Liver (tissue), 9 donors: ENCODE measurements around the gene HIBADH. TPM values are rescaled to one million over a fixed set of nuclear protein-coding genes. Genes with fewer than 3 reads are reported as not detected.

Experiments used
- DNase-seq: peaks from one replicate; pipeline ENCODE4 v3.0.0-alpha.2; 2017; ENCODE audit warnings: low spot score
- H3K27ac ChIP-seq, 2 donors: one replicate each; pipeline ENCODE4 v1.7.0; 2013; ENCODE audit warnings: inconsistent platforms in 2 of 2, low read length in 2 of 2, control low read depth in 1 of 2, low read depth in 1 of 2, mild to moderate bottlenecking in 1 of 2
- H3K27me3 ChIP-seq, 4 donors: one replicate each; pipeline versions ENCODE4 v1.6.1 to v1.7.0; 2013; ENCODE audit warnings: low read length in 3 of 4, inconsistent platforms in 1 of 4, mild to moderate bottlenecking in 1 of 4, moderate library complexity in 1 of 4; ENCODE audit not compliant: control insufficient read depth in 4 of 4, insufficient read depth in 4 of 4
- H3K36me3 ChIP-seq, 4 donors: one replicate each; pipeline versions ENCODE4 v1.6.1 to v1.7.0; 2013; ENCODE audit warnings: low read length in 3 of 4, mild to moderate bottlenecking in 3 of 4, low read depth in 1 of 4, moderate library complexity in 1 of 4; ENCODE audit not compliant: control insufficient read depth in 4 of 4, insufficient read depth in 3 of 4
- H3K4me1 ChIP-seq, 4 donors: one replicate each; pipeline versions ENCODE4 v1.6.1 to v1.7.0; 2013; ENCODE audit warnings: low read length in 3 of 4, mild to moderate bottlenecking in 3 of 4, moderate library complexity in 1 of 4; ENCODE audit not compliant: control insufficient read depth in 4 of 4, insufficient read depth in 4 of 4
- H3K4me3 ChIP-seq, 3 donors: one replicate each; pipeline versions ENCODE4 v1.6.1 to v1.7.0; 2013; ENCODE audit warnings: low read length in 3 of 3, control low read depth in 1 of 3, low read depth in 1 of 3, mild to moderate bottlenecking in 1 of 3
- H3K9ac ChIP-seq, 2 donors: one replicate each; pipeline ENCODE4 v1.7.0; 2013; ENCODE audit warnings: low read length in 2 of 2, mild to moderate bottlenecking in 2 of 2, moderate library complexity in 2 of 2, control low read depth in 1 of 2, low read depth in 1 of 2
- H3K9me3 ChIP-seq, 4 donors: one replicate each; pipeline versions ENCODE4 v1.6.1 to v1.7.0; 2013; ENCODE audit warnings: low read length in 3 of 4; ENCODE audit not compliant: control insufficient read depth in 4 of 4
- CTCF ChIP-seq: fragments of 150-350 bp; IDR thresholded peaks from 2 replicates; pipeline ENCODE4 v1.5.1; 2017; ENCODE audit warnings: improper control_type of control experiment, low read depth, low read length; ENCODE audit not compliant: missing input control
- EGR1 ChIP-seq, 2 donors: IDR thresholded peaks; 2 replicates each; pipeline ENCODE4 v1.6.1; 2016 to 2018; ENCODE audit warnings: antibody characterized with exemption in 2 of 2, low read depth in 2 of 2
- FOXA1 ChIP-seq: IDR thresholded peaks from 2 replicates; pipeline ENCODE4 v1.6.1; 2016; ENCODE audit warnings: antibody characterized with exemption
- FOXA2 ChIP-seq: IDR thresholded peaks from 2 replicates; pipeline ENCODE4 v1.6.1; 2016; ENCODE audit warnings: antibody characterized with exemption
- HNF4A ChIP-seq, 2 donors: conservative IDR thresholded peaks; 2 replicates each; pipeline ENCODE4 v1.6.1; 2016; ENCODE audit warnings: antibody characterized with exemption in 2 of 2, mild to moderate bottlenecking in 2 of 2
- HNF4G ChIP-seq: IDR thresholded peaks from 2 replicates; pipeline ENCODE4 v1.6.1; 2016; ENCODE audit warnings: antibody characterized with exemption
- JUND ChIP-seq, 2 donors: IDR thresholded peaks; 2 replicates each; pipeline ENCODE4 v1.6.1; 2016; ENCODE audit warnings: antibody characterized with exemption in 2 of 2
- MAX ChIP-seq: IDR thresholded peaks from 2 replicates; pipeline ENCODE4 v1.6.1; 2016; ENCODE audit warnings: antibody characterized with exemption
- NR2F2 ChIP-seq: IDR thresholded peaks from 2 replicates; pipeline ENCODE4 v1.6.1; 2016; ENCODE audit warnings: antibody characterized with exemption
- RAD21 ChIP-seq, 2 donors: IDR thresholded peaks; 2 replicates each; pipeline ENCODE4 v1.6.1; 2016; ENCODE audit warnings: antibody characterized with exemption in 2 of 2, mild to moderate bottlenecking in 2 of 2
- REST ChIP-seq: IDR thresholded peaks from 2 replicates; pipeline ENCODE4 v1.6.1; 2016; ENCODE audit warnings: antibody characterized with exemption, mild to moderate bottlenecking
- RXRA ChIP-seq, 2 donors: IDR thresholded peaks; 2 replicates each; pipeline ENCODE4 v1.6.1; 2017 to 2018; ENCODE audit warnings: antibody characterized with exemption in 2 of 2, mild to moderate bottlenecking in 1 of 2
- SP1 ChIP-seq: IDR thresholded peaks from 2 replicates; pipeline ENCODE4 v1.6.1; 2018; ENCODE audit warnings: antibody characterized with exemption, mild to moderate bottlenecking
- TAF1 ChIP-seq: conservative IDR thresholded peaks from 2 replicates; pipeline ENCODE4 v1.6.1; 2016; ENCODE audit warnings: antibody characterized with exemption, mild to moderate bottlenecking
- YY1 ChIP-seq: IDR thresholded peaks from 2 replicates; pipeline ENCODE4 v1.6.1; 2016; ENCODE audit warnings: antibody characterized with exemption, mild to moderate bottlenecking
- ZBTB33 ChIP-seq: IDR thresholded peaks from 2 replicates; pipeline ENCODE4 v1.6.1; 2016; ENCODE audit warnings: antibody characterized with exemption
- WGBS: extraction: QIAGEN DNeasy Blood & Tissue Kit; methylation state at CpG from one replicate; pipeline ENCODE4 v1.1.7; 2013; 5-methylcytosine and 5-hydroxymethylcytosine counted together
- polyA plus RNA-seq, 2 donors: library from polyadenylated mRNA; stranded (reverse) in 1 of 2; unstranded in 1 of 2; fragments of 200-250 nt in 1 of 2; fragments of >200 nt in 1 of 2; fragmentation: Nextera tagmentation in 1 of 2; extraction: Ambion mirVana in 1 of 2; gene quantifications; one replicate each; pipeline versions ENCODE4 v1.2.1 to v1.2.3, GENCODE V29; 2013 to 2015
- total RNA-seq, 2 donors: library from RNA; depleted of rRNA; stranded (reverse); fragments of >200 nt; gene quantifications; one replicate each; pipeline ENCODE4 v1.2.3, GENCODE V29; 2014
- donor health status: healthy.
- donor health status: healthy.
- donor health status: healthy.
- donor health status: healthy.
- donor health status: healthy.

HIBADH gene
- total and polyA plus RNA-seq, 4 donors, result 27.7 to 78.9 (median 58.2) TPM

- DNase-seq, result no peak
- TF ChIP-seq TAF1, result no peak
- no peak for TF ChIP-seq FOXA1
- TF ChIP-seq HNF4G, result no peak
- TF ChIP-seq FOXA2, result no peak
- TF ChIP-seq CTCF, result no peak
- TF ChIP-seq JUND (IDR thresholded peaks at IDR 0.05), result no peak
- TF ChIP-seq NR2F2, result no peak
- no peak for TF ChIP-seq RXRA (IDR thresholded peaks at IDR 0.05)
- no peak for TF ChIP-seq SP1
- Histone ChIP-seq H3K27me3 (no peaks in the 10 kb centered on the region), H3K27ac (no peak overlapping the region), H3K36me3 (no peaks in the 10 kb centered on the region), H3K9me3 (no peaks in the 10 kb centered on the region), H3K4me3 (no peak overlapping the region), H3K9ac (no peak overlapping the region), H3K4me1 (no peaks in the 10 kb centered on the region)
- 89% methylated on average over 2 of the region's 2 CpGs for WGBS
These were observed 42.5 kb upstream of the HIBADH start for GRCh38 chr7:27705200-27705594.

GRCh38 chr7:27704422-27705199 lies 41.9 kb upstream of the HIBADH start:
- TF ChIP-seq MAX (no peak), RAD21 (IDR thresholded peaks at IDR 0.05) (no peak), JUND (IDR thresholded peaks at IDR 0.05) (no peak), REST (no peak), RXRA (IDR thresholded peaks at IDR 0.05) (no peak), NR2F2 (no peak), EGR1 (IDR thresholded peaks at IDR 0.05; ENCODE audit: low read depth in 2 of 2) (no peak), YY1 (no peak), ZBTB33 (no peak), HNF4G (no peak), TAF1 (no peak), SP1 (no peak), FOXA2 (no peak), HNF4A (conservative IDR thresholded peaks at IDR 0.05) (no peak), FOXA1 (no peak)
- no peaks in the 10 kb centered on the region for H3K36me3 ChIP-seq
- no peak overlapping the region for H3K4me3 ChIP-seq
- no peak overlapping the region for H3K9ac ChIP-seq
- WGBS, result 83% methylated on average over 3 of the region's 3 CpGs
- no peaks in the 10 kb centered on the region for H3K27me3 ChIP-seq
- H3K27ac ChIP-seq, result no peak overlapping the region
- DNase-seq, result no peak
- H3K9me3 ChIP-seq, result no peaks in the 10 kb centered on the region
- no peaks in the 10 kb centered on the region for H3K4me1 ChIP-seq
